NCI-H510A (cell line): ENCODE measurements around the gene PRDM1.

Source experiments
- DNase-seq: peaks from one replicate; lab custom pipeline; 2025; lab: John Stamatoyannopoulos, UW

Gene PRDM1

GRCh38 chr6:106085984-106086813, at the start of gene PRDM1:
Gene PRDM1 (plus strand): TSS chr6:106086336. CDS start chr6:106086554, 218 bp downstream.
- DNase-seq: peak; percentile 79

- DNase-seq: no peak
These were observed 49.1 kb upstream of the PRDM1 start for GRCh38 chr6:106037060-106037459.

- DNase-seq: no peak
These were observed 46.1 kb upstream of the PRDM1 start for GRCh38 chr6:106039897-106040592.

DNA sequence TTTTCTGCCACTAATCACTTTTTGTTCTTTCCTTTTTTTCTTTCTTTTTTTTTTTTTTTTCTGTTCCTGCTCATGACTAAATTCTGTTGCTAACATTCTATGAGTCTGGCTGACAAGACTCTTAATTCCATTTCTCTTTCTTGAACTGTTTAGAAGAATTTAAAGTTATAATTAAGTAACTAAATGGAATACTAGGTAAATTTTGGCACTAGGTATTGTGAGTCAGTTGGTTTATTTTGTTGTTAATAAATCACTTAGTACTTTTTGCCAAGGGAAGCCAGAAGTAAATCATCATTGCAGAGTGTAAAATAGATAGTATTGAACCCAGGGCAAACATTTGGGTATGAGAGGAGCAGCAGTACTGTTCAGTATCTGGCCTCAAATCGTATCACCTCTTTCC, 42.0 kb upstream of the PRDM1 start:
- no peak for DNase-seq

DNA sequence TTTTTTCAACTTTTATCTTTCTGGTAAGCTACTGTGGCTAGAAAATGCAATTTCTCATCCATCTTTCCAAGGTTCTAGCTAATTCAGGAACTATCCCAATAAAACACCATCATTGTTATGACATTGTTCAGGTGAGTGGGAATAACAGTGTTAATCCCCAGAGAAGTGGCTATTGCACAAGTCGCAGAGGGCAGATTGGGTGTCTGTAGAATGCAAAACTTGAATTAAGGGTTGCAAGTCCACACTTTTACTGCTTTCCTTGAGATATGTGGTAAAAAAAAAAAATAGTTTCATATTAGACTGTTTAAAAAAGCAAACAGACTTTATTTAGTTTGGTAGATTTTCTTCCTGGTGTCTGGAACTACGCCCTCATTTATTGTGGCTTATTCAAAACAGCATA, 41.1 kb upstream of the PRDM1 start:
- DNase-seq: no peak

DNA sequence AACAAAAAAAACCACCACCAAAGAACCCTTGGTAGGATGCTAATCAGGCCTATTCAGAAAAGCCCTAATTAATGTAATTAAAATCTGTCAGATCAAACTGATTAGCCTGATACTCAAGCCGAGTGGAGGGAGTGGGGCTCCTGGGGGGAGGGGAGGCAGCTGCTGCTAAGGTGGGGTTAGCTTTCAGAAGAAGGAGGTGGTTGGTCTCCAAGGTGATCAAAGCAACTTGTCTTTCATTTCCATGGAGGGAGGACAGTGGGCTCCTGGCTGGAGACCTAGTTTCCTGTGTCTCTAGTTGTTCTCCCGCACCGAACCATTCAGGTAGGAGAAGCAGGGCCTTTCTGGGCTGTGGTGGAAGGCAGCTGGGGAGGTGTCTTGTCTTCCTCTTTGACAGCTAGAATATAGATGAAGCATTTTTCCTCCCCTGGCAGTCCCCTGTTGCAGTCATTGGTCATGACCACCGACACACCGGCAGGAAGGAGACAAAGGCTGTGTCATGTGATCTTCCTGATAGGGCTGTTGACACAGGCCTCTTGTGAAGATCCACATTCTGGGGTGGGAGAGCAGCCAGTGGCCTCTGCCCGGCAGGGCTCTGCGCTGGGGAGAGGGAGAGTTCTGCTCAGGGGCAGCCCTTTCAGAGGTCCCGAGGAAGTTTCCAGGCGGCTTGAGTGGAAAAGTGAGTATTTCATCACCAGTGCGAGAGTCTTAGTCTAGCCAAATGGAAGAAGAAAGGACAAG, 39.9 kb upstream of the PRDM1 start:
- DNase-seq: no peak

DNA sequence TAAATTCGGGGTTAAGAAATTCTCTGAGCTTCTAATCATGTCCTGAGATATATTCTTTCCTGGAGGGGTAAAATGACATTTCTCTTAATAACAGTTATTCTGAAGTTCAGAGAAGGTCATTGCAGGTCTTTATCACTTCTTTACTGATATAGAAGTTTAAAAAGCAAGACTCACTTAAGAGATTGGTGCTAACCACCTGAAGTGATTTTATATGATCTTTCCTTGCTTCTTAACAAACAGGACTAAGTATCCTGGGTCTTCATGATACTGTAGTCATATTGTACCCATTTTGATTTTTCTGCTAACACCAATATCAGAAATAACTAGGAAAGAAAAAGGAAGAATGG, 39.3 kb upstream of the PRDM1 start:
- DNase-seq: no peak

DNA sequence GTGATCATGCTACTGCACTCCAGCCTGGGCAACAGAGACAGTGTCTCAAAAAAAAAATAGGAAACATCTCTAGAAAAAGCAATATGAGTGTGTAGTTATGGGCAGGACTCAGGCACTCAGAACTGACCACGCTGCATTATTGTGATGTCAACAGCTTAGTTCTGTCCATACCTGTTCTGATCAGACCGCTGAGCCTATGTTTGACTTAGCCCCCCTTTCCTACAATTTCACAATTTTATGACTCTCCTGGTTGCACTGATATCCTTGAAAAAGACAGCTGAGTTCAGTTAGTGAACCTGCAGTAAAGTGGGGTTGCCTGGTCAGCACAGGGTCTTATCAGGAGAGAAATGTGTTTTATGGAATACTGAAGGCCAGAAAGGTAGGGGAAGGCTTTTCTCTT, 37.8 kb upstream of the PRDM1 start:
- no peak for DNase-seq

GRCh38 chr6:106050538-106050937, 35.6 kb upstream of the PRDM1 start:
- no peak for DNase-seq

DNA sequence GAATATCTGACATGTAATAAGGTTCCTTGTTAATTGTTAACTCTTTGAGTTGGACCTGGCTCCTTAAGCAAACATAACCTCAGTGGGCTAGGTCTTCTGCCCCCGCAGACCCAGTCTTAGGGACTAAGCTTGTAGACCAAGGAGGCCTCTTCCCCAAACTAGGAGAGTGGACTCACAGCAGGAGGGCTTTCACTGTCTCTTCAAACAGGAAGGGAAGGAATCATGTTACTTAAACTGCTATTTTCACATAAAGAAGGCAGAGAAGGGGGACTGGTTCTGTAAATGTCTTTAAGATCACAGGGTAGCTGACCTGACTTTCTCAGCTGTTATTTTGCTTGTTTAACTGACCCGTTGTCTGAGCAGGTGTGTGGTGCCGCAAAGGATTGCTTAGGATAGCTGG, 34.9 kb upstream of the PRDM1 start:
- DNase-seq: no peak

DNA sequence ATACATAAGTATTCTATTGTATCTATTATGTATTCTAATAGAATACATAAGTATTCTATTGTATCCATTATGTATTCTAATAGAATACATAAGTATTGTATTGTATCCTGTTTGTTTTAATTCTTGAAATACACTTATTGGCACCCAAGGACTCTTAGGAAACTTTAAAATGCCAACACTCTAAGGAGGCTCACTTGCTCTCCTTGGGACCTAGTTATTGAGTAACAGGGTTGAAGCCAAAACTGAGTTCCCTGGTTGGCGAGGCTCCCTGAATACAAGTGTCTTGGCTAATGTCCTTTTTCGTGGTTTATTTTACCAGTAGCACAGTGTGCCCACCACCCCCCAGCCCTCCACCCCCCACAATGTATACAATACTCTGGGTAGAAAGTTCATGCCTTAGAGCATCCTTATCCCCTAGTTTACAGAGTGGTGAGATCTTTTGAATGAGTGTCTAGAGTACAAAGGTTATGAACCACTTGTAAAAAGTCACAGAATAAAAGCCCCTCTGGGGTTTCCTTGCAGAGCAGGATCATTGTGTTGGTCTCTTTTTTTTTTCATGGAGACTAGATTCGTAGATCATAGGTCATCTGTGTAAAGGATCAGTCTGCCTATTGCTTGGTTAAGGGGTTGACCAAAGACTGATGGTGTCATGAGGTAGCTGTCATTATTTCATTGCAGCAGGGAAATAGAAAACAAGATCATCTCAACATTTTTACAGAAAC, 32.5 kb upstream of the PRDM1 start:
- DNase-seq: no peak

DNA sequence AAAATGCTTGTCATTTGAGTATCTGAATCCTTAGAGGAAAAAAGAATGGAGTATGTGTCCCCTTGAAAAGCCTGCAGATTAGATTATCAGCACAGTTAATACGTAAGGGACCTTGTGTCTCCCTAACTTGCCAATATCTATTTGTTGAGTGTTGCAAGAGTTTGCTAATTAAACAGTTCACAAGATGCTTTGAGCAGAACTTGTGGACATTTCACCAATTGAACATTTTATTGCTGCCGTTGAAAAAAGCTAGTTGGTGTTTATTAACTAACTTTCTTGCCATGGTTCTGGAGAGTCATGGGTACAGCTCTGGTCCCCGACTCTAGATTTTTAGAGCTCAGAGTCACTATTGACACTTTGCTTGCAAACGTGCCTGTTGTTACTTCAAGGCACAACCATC, 30.6 kb upstream of the PRDM1 start:
- no peak for DNase-seq

DNA sequence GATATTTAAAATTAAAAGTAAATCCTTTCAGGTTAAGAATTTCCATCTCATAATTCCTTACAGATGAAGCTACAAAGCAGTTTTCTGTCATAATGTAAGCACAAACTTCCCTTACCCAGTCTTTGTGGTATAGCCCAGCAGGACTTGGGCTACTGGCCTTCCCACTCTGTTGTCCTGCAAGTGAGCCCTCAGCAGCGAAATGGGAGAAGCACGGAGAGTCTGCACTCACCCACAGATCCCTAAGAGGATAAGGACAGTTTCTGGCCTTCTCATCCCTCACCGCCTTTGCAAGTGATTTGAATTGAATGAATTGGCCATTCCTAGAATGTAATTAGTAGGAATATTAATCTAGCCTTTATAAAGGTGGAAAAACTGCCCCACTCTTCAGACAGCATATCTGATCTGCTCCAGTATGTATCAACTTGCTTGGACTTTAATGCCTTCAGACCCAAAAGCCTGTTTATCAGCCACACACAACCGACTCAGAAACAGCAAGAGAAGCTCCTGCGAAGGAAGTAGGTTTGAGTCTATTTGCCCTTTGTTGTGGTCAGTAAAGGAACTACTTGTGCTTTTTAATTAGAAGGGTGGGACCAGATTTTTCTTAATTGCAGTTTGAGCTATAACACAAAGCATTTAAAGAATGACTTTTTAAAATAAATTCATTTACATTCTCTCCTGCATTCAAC, 29.9 kb upstream of the PRDM1 start:
- no peak for DNase-seq

GRCh38 chr6:106056746-106057390, 29.3 kb upstream of the PRDM1 start:
- DNase-seq: no peak

DNA sequence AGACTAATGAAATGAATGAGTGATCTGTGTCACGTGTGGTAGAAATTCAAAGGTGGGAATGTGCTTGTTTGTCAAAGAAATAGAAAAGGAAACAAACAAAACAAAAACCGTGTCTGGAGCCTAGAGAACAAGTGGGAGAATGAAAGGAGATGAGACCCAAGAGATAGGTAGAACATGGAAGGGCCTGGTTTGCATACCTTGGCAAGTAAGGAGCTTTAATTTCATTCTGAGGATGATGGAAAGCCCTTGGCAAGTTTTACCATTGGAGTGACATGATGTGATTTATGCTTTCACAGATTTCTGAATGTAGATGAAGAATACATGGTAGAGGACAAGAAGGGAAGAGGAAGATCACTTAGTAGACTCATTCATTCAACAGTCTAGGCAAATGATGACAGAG, 26.8 kb upstream of the PRDM1 start:
- no peak for DNase-seq

DNA sequence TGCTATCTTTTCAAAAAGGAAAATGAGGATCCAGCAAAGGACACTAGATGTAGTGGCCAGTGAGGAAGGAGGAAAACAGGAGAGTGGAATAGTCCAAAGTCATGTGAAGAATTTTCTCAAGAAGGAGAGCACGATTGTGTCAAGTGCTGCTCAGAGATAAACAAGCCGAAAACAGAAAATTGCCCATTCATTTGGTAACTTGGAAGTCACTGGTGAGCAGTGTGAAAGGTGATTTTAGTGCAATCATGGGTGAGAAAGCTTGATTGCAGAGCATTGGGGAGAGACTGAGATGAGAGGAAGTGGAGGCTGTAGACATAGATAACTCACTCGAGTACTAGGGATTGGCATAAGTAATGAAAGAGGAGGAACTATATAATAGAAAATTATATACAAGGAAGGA, 26.0 kb upstream of the PRDM1 start:
- DNase-seq: no peak

GRCh38 chr6:106063448-106063850, 22.7 kb upstream of the PRDM1 start:
- no peak for DNase-seq

DNA sequence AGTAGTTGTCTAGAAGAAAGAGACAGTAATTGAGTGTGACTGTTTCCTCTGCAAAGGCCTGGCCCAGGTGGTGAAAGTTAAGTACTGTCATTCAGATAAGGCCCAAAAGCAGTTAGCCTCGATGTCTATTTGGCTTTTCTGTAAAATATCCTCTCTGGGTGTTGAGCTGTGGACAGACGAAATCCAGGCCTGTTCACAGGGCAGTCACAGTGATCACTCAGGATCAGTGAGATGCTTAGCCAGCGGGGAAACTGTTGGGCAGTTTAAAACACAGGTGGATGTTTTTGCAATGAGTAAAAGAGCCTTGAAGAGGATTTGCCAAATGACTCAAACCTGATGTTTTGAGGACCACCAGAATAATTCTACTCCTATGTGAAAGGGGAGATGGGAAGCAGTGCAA, 22.0 kb upstream of the PRDM1 start:
- no peak for DNase-seq

DNA sequence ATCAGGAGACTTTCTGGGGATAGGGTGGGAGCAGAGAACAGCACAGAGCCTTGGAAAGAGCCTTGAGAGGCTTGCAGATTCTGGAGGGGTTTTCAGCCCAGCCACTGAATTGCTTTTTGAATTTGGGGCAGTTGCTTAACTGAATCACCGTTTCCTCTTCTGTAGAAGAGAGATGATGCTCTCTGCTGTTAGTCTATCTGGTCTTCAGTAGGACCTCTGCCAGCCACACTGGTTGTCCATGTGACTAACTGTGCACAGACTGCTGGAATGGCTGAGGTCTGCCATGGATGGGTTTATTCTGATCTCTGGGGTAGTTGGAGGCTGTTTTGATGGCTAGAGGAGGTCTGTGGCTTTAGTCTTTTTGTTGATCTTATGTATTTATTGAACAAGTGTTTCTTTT, 21.4 kb upstream of the PRDM1 start:
- DNase-seq: no peak

DNA sequence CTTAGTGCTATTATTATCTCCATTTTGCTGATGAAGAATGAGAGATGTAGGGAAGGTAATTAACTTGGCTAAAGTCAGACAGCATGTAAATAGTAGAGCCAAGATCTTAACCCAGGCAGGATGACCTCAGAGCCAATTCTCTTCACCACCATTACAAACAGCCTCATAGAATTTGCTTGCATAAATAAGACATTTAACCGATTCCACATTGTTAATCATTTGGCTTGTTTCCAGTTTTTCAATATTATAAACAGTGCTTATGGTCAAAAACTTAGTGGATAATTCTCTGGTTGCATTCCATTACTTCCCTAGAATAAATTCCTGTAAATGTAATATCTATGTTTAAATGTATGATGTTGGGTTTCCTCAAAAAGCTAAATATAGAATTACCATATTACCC, 19.1 kb upstream of the PRDM1 start:
- DNase-seq: no peak

DNA sequence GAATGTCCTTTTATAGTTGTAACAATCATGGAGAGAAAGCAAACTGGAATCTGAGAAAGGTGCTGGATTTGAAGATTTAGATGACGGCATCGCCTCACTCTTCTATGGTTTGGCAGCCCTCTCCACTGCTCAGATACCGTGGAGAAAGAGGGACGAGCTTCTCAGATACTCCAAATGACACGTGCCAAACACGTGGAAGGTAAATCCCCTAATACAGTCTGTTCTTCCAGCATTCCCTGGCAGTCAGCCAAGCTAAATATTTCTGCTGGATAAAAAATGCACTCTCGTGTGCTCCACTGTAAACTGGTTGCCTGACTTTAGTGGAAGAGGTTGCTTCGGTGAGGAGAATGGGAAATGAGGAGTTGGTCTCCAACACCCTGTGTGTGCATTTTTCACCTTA, 16.7 kb upstream of the PRDM1 start:
- peak; percentile 81 for DNase-seq
